ENCODE results near the gene ERP44.
"Not testable (repeated sequence)": the region's sequence is repeated elsewhere in the genome, so short reads cannot be mapped to it uniquely, and the experiment has no call there.

DNA sequence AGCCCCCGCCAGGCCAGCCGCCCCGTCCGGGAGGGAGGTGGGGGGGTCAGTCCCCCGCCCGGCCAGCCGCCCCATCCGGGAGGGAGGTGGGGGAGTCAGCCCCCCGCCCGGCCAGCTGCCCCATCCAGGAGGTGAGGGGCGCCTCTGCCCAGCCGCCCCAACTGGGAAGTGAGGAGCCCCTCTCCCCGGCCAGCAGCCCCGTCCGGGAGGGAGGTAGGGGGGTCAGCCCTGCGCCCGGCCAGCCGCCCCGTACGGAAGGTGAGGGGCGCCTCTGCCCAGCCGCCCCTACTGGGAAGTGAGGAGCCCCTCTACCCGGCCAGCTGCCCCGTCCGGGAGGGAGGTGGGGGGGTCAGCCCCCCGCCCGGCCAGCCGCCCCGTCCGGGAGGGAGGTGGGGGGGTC, 30.8 kb downstream of the ERP44 start:
- not testable (repeated sequence) for TF ChIP-seq POLR2A (IDR thresholded peaks at IDR 0.05; ENCODE audit: extremely low read depth, insufficient read length)
- TF ChIP-seq, protein P1, sequence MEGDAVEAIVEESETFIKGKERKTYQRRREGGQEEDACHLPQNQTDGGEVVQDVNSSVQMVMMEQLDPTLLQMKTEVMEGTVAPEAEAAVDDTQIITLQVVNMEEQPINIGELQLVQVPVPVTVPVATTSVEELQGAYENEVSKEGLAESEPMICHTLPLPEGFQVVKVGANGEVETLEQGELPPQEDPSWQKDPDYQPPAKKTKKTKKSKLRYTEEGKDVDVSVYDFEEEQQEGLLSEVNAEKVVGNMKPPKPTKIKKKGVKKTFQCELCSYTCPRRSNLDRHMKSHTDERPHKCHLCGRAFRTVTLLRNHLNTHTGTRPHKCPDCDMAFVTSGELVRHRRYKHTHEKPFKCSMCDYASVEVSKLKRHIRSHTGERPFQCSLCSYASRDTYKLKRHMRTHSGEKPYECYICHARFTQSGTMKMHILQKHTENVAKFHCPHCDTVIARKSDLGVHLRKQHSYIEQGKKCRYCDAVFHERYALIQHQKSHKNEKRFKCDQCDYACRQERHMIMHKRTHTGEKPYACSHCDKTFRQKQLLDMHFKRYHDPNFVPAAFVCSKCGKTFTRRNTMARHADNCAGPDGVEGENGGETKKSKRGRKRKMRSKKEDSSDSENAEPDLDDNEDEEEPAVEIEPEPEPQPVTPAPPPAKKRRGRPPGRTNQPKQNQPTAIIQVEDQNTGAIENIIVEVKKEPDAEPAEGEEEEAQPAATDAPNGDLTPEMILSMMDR (IDR thresholded peaks at IDR 0.05; ENCODE audit: low read depth, low read length), result not testable (repeated sequence)
